Eye (tissue), 1 donor: ENCODE measurements around the gene CCDC3.
"Not testable (repeated sequence)": the region's sequence is repeated elsewhere in the genome, so short reads cannot be mapped to it uniquely, and the experiment has no call there.

ENCODE experiments used
- DNase-seq: peaks from one replicate; pipeline ENCODE4 v3.0.0-alpha.2; 2015

Gene CCDC3

GRCh38 chr10:12876266-12876665 lies 125.2 kb downstream of the CCDC3 start:
- DNase-seq: no peak

- peak; percentile 9 for DNase-seq
These were observed 126.4 kb downstream of the CCDC3 start for GRCh38 chr10:12875100-12875499.

DNA sequence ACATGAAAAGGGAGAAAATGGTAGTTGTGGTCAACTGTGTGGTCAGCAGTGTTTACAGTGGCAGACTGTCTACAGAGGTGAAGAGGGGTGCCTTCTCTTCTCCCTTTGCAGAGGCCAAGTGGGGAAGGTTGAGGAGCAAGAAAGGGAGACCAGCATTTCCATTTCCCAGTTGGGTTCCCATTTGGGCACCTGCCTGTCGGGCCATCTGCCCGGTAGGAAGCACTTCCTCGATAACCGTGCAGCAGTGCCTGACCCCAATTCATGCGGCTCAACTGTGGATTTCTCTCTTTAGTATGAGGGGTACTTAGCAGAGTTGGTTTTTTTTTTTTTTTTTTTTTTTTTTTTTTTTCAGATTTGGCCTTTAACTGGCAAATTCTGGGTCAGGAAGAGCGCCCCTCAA lies 127.0 kb downstream of the CCDC3 start:
- DNase-seq: no peak

GRCh38 chr10:12873172-12873571 lies 128.3 kb downstream of the CCDC3 start:
- no peak for DNase-seq

GRCh38 chr10:12872577-12872976 lies 128.9 kb downstream of the CCDC3 start:
- no peak for DNase-seq

DNA sequence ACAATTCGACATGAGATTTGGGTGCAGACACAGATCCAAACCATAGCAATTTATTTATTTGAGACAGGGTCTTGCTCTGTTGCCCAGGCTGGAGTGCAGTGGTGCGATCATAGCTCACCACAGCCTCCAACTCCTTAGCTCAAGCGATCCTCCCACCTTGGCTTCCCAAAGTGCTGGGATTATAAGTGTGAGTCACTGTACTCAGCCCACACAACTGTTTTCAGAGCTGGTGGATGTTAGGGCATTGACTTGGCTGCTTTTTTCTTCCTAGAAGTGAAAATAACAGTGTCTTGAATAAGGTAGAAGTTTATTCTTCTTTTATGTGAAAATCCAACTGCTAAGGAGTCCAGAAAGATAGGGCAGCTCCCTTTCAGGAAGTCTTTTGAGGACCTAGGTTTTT lies 132.1 kb downstream of the CCDC3 start:
- no peak for DNase-seq

GRCh38 chr10:12868229-12868628 lies 133.3 kb downstream of the CCDC3 start:
- no peak for DNase-seq

DNA sequence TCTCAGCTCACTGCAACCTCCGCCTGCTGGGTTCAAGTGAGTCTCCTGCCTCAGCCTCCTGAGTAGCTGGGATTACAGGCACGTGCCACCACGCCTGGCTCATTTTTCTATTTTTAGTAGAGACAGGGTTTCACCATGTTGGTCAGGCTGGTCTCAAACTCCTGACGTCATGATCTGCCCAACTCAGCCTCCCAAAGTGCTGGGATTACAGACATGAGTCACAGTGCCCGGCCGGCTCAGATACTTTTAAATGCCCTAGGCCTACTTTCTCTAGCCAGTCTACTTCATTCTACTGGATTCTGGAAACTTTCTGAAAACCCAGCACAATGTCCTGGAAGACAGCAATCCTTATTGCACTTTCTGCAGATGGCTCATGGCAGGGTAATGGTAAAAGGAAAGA lies 136.0 kb downstream of the CCDC3 start:
- not testable (repeated sequence) for DNase-seq

- no peak for DNase-seq
These were observed 139.1 kb downstream of the CCDC3 start for GRCh38 chr10:12862459-12862858.

DNA sequence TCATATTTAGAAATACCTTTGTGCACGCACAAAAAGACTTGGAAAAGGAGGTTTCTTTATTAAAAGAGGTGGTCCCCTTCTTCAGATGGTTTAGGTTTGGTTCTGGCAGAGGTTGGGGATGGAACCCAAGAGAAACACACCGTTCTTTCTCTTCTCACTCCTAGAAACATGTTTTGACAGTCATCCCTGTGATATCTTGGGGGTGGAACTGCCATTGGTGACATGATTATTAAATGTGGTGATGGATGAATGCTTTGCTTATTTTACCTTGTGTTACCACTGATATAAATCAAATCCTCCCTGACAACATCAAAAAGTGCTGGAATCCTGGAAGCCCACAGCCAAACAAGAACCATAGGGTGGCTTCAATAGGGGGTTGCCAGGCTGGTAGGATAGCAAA lies 146.5 kb downstream of the CCDC3 start:
- no peak for DNase-seq

- no peak for DNase-seq
These were observed 148.8 kb downstream of the CCDC3 start for GRCh38 chr10:12852687-12853086.

GRCh38 chr10:12849319-12850181 lies 152.0 kb downstream of the CCDC3 start:
- DNase-seq: no peak

DNA sequence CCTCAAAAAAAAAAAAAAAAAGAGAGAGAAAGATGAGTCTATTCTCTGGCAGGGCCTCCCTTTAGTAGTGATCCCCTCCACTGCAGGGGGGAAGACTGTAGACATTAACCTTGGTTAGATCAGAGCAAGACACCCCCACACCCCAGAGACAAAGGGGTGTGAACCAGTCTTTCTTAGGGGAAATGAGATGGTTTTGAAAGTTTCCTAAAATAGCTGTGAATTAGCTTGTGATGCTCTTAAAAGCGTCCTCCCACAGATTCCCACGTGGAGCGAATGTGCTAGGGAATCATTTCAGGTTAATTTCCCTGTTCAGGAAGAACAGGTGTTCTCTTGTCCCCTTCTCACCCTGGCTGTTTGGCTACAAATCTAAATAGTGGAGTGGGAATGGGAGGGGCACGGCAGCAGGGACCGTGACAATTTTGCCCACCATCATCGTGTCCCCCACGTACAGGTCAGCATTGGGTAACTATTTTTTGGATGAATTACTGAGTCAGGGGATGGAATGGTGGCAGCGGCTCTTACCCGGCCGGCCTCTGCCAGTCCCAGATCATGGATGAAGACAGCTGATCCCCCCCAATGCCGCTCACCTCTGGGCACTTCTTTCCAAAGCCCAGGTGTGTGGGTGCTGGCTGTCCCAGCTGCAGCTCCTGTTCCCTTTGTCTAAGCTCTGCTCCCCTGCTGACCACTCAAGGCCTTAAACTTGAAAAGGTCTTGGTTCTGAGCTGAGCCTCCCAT lies 152.9 kb downstream of the CCDC3 start:
- no peak for DNase-seq

DNA sequence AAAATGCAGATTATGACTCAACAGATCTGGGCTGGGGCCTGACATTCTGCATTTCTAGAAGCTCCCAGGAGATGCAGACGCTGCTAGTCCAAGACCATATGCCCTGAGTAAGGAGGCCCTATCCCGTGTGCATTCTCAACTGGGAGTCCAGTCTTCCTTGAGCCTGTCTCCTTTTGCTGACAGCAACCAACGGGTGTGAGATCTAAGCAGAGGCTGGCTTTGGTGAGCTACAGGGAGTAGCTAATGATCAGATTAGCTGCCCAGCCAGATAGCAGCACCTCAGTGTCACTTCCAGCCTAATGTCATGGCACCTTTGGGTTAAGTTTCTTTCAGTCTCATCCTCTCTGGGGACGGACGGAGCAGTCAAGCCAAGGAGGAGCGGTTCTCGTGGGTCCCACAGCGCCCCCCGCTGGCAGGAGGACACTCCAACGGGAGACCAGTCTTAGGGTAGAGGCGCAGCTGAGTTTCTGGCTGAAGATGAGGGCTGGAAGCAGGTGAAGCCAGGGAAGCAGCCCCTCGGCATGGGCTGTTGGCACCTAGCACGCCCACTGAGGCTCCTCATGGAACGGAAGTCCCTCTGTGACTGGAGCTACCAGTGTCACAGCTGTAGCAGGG lies 154.0 kb downstream of the CCDC3 start:
- no peak for DNase-seq

- no peak for DNase-seq
These were observed 154.8 kb downstream of the CCDC3 start for GRCh38 chr10:12846718-12847117.
